ENCODE data around the gene KLK14. TPM values are rescaled to one million over a fixed set of nuclear protein-coding genes. Genes with fewer than 3 reads are reported as not detected.

The KLK14 gene
- total RNA-seq, 2 donors from 2014 or later, result not detected

- no peak for DNase-seq (ENCODE audit: low spot score)
- no peak for TF ChIP-seq CTCF (IDR thresholded peaks at IDR 0.05)
- H3K36me3 ChIP-seq, result no peaks in the 10 kb centered on the region
- H3K27me3 ChIP-seq (replicated peaks; ENCODE audit: insufficient read depth), result no peaks in the 10 kb centered on the region
- no peaks in the 10 kb centered on the region for H3K9me3 ChIP-seq
- H3K27ac ChIP-seq, result no peak overlapping the region
- ATAC-seq (ENCODE audit: insufficient number of reproducible peaks, low FRiP score, low read depth), result no peak
- H3K4me1 ChIP-seq (ENCODE audit: control insufficient read depth in 1 of 2, low read depth in 2 of 2), result no peaks in the 10 kb centered on the region
- no peak overlapping the region for H3K4me3 ChIP-seq
These were observed 3.6 kb upstream of the KLK14 start for GRCh38 chr19:51086153-51086850.

GRCh38 chr19:51084505-51084904 is 1.8 kb upstream of the KLK14 start:
- Histone ChIP-seq H3K4me1 (ENCODE audit: control insufficient read depth in 1 of 2, low read depth in 2 of 2) (no peaks in the 10 kb centered on the region), H3K27me3 (replicated peaks; ENCODE audit: insufficient read depth) (no peaks in the 10 kb centered on the region), H3K9me3 (no peaks in the 10 kb centered on the region), H3K27ac (no peak overlapping the region), H3K36me3 (no peaks in the 10 kb centered on the region), H3K4me3 (no peak overlapping the region)
- DNase-seq (ENCODE audit: low spot score) (no peak), ATAC-seq (ENCODE audit: insufficient number of reproducible peaks, low FRiP score, low read depth) (no peak)
- no peak for TF ChIP-seq CTCF (IDR thresholded peaks at IDR 0.05)

- no peak overlapping the region for H3K27ac ChIP-seq
- no peaks in the 10 kb centered on the region for H3K27me3 ChIP-seq (replicated peaks; ENCODE audit: insufficient read depth)
- no peaks in the 10 kb centered on the region for H3K36me3 ChIP-seq
- no peak for TF ChIP-seq CTCF (IDR thresholded peaks at IDR 0.05)
- H3K4me3 ChIP-seq, result no peak overlapping the region
- DNase-seq (ENCODE audit: low spot score) (no peak), ATAC-seq (ENCODE audit: insufficient number of reproducible peaks, low FRiP score, low read depth) (no peak)
- H3K4me1 ChIP-seq (ENCODE audit: control insufficient read depth in 1 of 2, low read depth in 2 of 2), result no peaks in the 10 kb centered on the region
- no peaks in the 10 kb centered on the region for H3K9me3 ChIP-seq
These were observed 1.1 kb upstream of the KLK14 start for GRCh38 chr19:51083783-51084182.

GRCh38 chr19:51083181-51083580 is 494 bp upstream of the KLK14 start:
- TF ChIP-seq CTCF (IDR thresholded peaks at IDR 0.05), result no peak
- H3K9me3 ChIP-seq, result no peaks in the 10 kb centered on the region
- H3K27me3 ChIP-seq (replicated peaks; ENCODE audit: insufficient read depth), result no peaks in the 10 kb centered on the region

GRCh38 chr19:51081476-51081875 is 1.2 kb downstream of the KLK14 start:
- Histone ChIP-seq H3K36me3 (no peaks in the 10 kb centered on the region), H3K27ac (no peak overlapping the region), H3K4me1 (ENCODE audit: control insufficient read depth in 1 of 2, low read depth in 2 of 2) (no peaks in the 10 kb centered on the region), H3K27me3 (replicated peaks; ENCODE audit: insufficient read depth) (no peaks in the 10 kb centered on the region), H3K4me3 (no peak overlapping the region), H3K9me3 (no peaks in the 10 kb centered on the region)
- no peak for TF ChIP-seq CTCF (IDR thresholded peaks at IDR 0.05)
- no peak for ATAC-seq (ENCODE audit: insufficient number of reproducible peaks, low FRiP score, low read depth)
- DNase-seq (ENCODE audit: low spot score), result no peak

More at GRCh38 chr19:51083181-51083580, 494 bp upstream of the KLK14 start:
- Histone ChIP-seq H3K36me3 (no peaks in the 10 kb centered on the region), H3K27ac (no peak overlapping the region), H3K4me3 (no peak overlapping the region), H3K4me1 (ENCODE audit: control insufficient read depth in 1 of 2, low read depth in 2 of 2) (no peaks in the 10 kb centered on the region)
- DNase-seq (ENCODE audit: low spot score) (no peak), ATAC-seq (ENCODE audit: insufficient number of reproducible peaks, low FRiP score, low read depth) (no peak)

Measured in thoracic aorta (tissue), 2 donors.